GM06990 (cell line): ENCODE data around the gene LAMTOR3.

Source experiments
- DNase-seq: peaks from one replicate; pipeline ENCODE4 v3.0.0-alpha.2; 2011; ENCODE audit not compliant: insufficient read length; ENCODE audit errors: extremely low read depth
- H3K27me3 ChIP-seq: replicated peaks from 2 replicates; pipeline ENCODE4 v1.6.0; 2011; ENCODE audit warnings: low read length; ENCODE audit not compliant: control insufficient read depth, insufficient read depth
- H3K36me3 ChIP-seq: 2 replicates; pipeline ENCODE4 v1.5.1; 2011; ENCODE audit warnings: low read length; ENCODE audit not compliant: control insufficient read depth, insufficient read depth
- H3K4me3 ChIP-seq: replicated peaks from 2 replicates; pipeline ENCODE4 v1.5.1; 2011; ENCODE audit warnings: low read depth, mild to moderate bottlenecking, control low read depth, low read length
- CTCF ChIP-seq: IDR thresholded peaks from 2 replicates; pipeline ENCODE4 v1.5.1; 2011; ENCODE audit warnings: low read length, control low read depth, mild to moderate bottlenecking, inconsistent platforms; ENCODE audit not compliant: insufficient read depth, poor library complexity, severe bottlenecking

Gene LAMTOR3

GRCh38 chr4:99887837-99888236 is 6.4 kb downstream of the LAMTOR3 start:
- no peaks in the 10 kb centered on the region; the same call in 1 of the 2 replicates for H3K36me3 ChIP-seq
- TF ChIP-seq CTCF, result no peak
- H3K4me3 ChIP-seq, result no peak overlapping the region
- no peaks in the 10 kb centered on the region for H3K27me3 ChIP-seq
- DNase-seq, result no peak

- DNase-seq, result no peak
- no peak for TF ChIP-seq CTCF
- no peaks in the 10 kb centered on the region; the same call in none of the 2 replicates for H3K36me3 ChIP-seq
- H3K4me3 ChIP-seq, result no peak overlapping the region
- no peaks in the 10 kb centered on the region for H3K27me3 ChIP-seq
These were observed 8.1 kb downstream of the LAMTOR3 start for GRCh38 chr4:99886146-99886545.

GRCh38 chr4:99885687-99886086 is 8.5 kb downstream of the LAMTOR3 start:
- no peak for DNase-seq
- TF ChIP-seq CTCF, result no peak
- Histone ChIP-seq H3K36me3 (no peaks in the 10 kb centered on the region; the same call in none of the 2 replicates), H3K4me3 (no peak overlapping the region), H3K27me3 (no peaks in the 10 kb centered on the region)

GRCh38 chr4:99885063-99885664 is 9.1 kb downstream of the LAMTOR3 start:
- peak; percentile 36 for DNase-seq
- no peak overlapping the region for H3K4me3 ChIP-seq
- H3K36me3 ChIP-seq, result peaks cover 3% of the 10 kb centered on the region
- H3K27me3 ChIP-seq, result no peaks in the 10 kb centered on the region
- peak; percentile 55 for TF ChIP-seq CTCF

- Histone ChIP-seq H3K36me3 (peaks cover 3% of the 10 kb centered on the region), H3K4me3 (no peak overlapping the region), H3K27me3 (no peaks in the 10 kb centered on the region)
- no peak for DNase-seq
- TF ChIP-seq CTCF, result no peak
These were observed 14.8 kb downstream of the LAMTOR3 start for GRCh38 chr4:99879458-99879857.

- no peak overlapping the region for H3K4me3 ChIP-seq
- H3K27me3 ChIP-seq, result no peaks in the 10 kb centered on the region
- TF ChIP-seq CTCF, result no peak
- DNase-seq, result no peak
- peaks cover 3% of the 10 kb centered on the region for H3K36me3 ChIP-seq
These were observed 15.6 kb downstream of the LAMTOR3 start for GRCh38 chr4:99878604-99879003.
